Stimulated activated CD8-positive, alpha-beta memory T cell treated with anti-CD3 and anti-CD28 coated beads, Interleukin-15, amount 100 ng/mL, for 48 hours (primary cell): ENCODE measurements around the gene TBX4.
"Not testable (repeated sequence)": the region's sequence is repeated elsewhere in the genome, so short reads cannot be mapped to it uniquely, and the experiment has no call there.

Source experiments
- DNase-seq, 2 donors: peaks; one replicate each; pipeline ENCODE4 v3.0.0-alpha.2; 2020; ENCODE audit warnings: low read depth in 2 of 2

Gene TBX4

DNA sequence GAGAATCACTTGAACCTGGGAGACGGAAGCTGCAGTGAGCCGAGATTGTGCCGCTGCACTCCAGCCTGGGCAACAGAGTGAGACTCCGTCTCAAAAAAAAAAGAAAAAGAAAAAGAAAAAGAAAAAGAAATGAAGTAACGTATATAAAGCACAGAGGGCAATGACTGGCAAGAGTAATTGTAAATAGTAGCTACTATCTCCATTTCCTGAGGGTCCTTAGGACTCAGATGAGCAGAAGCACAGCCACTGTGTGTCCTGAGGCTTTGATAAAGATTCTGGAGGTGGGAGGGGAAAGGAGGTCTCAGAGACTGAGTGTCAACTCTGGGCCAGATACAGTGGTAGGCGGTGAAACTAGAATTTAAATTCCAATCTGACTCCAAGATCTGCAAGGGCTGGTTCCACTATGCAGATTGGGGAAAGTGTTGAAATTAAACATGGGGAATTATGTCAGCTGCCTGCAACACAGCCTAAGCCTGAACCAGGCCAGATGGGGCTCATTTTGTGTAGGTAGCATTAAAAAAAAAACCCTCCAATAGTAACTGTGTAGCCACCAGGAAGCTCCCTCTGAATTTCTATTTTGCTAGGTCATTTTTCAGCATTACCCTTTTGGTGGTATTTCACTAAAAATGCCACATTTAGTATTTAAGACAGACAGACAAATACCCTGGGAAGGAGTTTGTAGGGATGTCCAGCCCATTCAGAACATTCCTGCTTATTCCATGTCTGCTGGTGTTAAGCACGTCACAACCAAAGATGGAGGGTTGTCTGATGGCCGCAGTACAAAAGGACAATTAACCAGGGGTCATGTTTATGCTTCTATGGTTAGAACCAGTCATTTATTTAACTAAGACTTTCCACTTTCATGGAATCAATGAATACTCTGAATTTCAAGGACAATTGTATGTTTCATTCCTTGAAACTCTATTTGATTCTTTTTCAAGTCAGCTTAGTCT is 46.1 kb downstream of the TBX4 start:
- DNase-seq: no peak

DNA sequence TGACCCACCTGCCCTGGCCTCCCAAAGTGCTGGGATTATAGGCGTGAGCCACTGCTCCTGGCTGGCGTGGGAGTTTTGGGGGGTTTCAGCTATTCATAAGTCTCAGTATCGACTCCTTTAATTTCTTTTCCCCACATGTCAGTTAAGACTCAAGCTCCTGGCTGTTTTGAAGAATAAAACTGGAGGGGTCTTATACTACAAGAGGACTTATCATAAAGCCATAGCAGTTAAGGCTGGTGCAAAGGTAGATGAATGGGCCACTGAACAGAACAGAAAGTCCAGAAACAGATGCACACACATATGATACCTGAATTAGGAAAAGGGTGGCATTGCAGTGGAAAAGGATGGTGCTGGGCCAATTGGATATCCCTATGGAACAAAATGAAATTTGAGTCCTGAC is 47.4 kb downstream of the TBX4 start:
- DNase-seq: no peak

DNA sequence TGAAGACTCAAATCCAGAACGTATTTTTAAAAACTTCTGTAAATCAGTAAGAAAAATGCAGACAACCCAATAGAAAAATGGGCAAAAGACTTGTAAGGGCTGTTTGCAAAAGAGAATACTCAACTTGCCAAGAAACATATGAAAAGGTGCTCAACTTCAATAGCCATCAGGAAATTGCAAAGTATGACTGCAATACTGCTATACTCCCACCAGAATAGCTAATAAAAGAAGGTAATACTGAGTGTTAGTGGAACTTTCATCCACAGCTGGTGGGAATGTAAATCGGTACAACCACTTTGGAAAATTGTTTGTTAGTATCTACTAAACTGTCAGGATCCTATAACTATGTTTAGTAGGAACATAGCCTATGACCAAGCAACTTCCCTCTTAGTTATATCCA is 48.1 kb downstream of the TBX4 start:
- DNase-seq: no peak

DNA sequence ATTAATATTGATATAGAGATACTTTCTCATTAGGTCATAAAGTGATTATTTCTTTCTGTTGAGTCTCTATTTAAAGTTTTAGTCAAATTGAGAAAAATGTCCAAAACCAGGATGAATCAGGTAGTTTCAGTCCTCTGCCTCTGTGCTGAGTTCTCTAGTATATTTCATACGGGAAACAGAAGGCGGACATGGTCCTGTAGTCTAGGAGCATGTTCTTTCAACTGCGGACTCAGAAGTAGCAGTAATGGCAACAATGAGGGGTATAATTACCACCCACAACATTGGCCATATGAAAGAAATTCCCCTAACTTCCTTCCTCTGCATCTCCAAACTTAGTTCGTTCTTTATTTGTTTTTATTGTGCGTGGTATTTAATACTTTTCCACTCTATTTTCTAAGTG is 50.1 kb downstream of the TBX4 start:
- no peak for DNase-seq

DNA sequence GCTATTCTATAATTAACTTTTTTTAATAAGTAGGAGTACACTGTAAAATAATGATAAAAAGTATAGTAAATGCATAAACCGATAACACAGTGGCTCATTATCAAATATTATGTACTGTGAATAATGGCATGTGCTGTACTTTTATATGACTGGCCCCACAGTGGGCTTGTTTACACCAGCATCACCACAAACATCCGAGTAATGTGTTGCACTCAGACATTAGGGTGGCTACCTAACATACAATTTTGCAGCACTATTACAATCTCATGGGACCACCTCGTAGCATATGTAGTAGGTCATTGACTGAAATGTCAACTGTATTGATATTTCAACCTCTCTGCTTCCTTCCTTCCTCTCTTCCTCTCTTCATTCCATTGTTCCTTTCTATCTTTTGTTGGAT is 51.7 kb downstream of the TBX4 start:
- no peak for DNase-seq

DNA sequence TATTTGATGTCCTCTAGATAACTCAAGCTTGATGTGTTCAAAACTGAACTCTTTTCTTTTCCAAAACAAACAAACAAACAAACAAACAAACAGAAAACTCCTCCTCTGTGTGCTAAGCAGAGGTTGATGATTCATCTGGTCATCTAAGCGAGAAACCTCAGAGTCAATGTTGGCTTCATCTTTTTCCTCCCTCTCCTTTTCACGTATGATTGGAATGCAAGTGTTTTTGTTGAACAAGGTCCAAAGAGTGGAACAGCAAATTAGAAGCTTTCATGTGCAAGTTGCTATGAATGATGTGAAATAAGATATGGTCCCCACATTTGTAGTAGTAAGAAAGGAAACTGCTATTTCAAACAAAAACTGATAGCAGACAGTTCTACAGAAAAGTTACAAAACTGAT is 52.5 kb downstream of the TBX4 start:
- no peak for DNase-seq

DNA sequence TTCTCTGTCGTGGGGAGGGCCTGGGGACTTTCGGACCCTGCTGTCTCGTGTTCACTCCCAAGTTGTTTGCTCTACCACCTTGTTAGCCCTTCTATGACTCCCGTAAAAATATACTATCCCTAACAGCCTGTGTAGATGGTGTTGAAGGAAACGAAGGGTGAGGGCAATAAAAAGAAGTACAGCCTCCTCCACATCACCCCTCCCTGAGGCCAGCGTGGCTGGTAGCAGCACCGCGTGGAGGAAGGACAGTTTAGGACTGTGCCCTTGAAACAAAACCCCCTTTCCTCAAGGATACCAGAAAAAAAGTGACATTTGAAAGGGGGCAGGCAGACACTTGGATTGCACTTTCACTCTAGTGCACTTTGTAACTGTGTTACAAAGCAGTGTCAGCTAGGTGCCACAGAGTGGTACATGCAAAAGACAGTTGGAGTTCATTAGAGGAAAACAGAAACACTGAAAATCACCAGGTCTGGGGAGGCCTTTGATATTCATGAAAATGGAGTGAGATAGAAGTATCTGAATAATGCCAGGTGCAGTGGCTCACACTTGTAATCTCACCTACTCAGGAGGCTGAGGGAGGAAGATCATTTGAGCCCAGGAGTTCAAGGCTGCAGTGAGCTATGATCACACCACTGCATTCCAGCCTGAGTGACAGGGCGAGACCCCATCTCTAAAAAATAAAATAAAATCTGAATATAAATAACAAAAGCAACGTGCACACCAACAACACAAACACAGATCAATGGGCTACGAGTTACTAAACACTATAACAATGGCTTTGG is 53.8 kb downstream of the TBX4 start:
- no peak for DNase-seq

DNA sequence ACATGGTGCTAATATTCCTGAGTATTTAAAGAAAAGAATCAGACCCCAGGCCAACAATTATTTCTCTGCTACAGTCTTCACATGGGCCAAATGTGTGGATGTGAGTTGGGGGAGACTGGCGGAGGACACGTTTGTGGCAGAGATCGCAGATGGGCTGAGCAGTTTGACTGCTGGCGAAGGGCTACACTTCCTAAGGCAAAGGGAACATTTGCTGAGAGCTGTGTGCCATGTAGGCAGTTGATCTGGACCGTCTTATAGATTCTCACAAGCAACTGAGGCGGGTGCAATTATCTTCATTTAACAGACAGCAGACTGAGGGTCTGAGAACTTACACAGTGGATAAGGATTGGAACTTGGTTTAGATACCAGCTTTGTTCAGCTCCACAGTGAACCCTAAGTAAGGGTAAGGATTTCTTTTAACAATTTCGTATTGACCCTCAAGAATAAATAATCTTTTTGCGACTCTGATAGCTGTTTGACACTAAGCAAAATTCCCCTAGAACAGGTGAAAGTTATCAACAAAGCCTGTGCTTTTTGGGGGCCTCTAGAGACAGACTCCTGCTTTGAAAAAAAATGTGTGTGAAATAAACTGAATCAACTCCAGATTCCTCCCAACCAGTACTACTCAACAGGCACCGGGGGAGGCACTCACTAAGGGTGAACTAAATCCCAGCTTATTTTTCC is 55.3 kb downstream of the TBX4 start:
- no peak for DNase-seq

DNA sequence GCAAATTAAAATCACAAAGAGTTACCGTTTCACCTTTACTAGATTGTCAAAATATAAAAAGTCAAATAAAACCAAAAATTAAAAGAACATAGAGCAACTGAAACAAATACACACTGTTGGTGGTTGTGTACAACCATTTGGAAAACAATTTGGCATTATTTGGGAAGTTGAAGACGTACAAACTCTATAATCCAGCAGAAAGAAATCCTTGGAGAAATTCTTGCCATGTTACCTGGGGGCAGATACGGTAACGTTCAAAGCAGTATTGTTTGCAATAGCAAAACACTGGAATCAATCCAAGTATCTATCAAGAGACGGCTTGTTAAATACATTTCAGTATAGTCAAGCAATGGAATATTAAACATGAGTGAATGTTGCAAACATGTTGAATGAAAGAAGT is 56.7 kb downstream of the TBX4 start:
- DNase-seq: no peak

DNA sequence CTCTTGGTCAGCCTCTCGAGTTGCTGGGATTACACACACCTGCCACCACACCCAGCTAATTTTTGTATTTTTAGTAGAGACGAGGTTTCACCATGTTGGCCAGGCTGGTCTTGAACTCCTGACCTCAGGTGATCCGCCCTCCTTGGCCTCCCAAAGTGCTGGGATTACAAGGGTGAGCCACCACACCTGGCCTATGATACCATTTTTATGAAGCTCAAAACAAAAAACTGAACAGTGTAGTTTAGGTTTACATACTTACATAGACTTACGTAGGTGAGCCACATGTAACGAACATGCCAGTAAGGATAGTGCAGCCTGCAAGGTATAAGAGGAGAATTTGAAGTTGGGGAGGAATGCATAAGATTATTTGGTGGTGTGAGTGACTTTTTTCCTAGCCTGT is 57.2 kb downstream of the TBX4 start:
- not testable (repeated sequence) for DNase-seq

DNA sequence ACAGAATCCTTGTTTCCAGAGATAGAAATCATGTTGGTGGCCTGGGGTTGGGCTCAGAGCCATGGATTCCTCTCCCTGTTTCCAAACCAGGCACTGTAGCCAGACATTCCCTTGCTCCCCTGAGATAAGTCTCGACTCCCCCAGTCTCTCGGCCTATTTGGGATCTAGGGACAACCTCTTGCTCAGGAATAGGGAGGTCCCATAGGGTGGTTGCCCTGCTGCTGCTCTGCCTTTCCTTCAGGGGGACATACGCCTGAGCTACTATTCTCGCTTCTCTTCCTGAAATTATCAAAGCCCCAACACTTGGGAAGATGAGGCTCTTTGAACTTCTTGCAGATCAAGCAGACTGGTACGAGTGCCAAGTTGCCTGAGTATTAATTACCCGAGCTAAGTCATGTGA is 58.0 kb downstream of the TBX4 start:
- no peak for DNase-seq

DNA sequence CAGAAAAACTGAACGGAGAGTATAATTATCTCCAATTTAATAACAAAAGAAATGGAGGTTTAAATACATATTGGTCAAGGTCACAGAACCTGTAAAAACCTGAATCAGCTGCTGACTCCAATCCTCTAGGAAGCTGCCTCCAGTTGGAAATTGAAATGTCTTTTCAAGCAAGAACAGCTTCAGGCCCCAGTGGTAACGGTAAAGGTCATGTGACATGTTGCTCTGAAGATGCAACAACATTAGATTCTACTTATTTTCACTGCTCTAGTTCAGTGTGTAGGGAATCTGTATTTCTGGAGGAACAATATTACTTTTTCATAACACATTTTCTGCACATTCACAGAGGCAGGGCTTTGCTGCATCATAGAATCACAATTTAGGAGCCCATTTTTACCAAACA is 58.8 kb downstream of the TBX4 start:
- DNase-seq: no peak

DNA sequence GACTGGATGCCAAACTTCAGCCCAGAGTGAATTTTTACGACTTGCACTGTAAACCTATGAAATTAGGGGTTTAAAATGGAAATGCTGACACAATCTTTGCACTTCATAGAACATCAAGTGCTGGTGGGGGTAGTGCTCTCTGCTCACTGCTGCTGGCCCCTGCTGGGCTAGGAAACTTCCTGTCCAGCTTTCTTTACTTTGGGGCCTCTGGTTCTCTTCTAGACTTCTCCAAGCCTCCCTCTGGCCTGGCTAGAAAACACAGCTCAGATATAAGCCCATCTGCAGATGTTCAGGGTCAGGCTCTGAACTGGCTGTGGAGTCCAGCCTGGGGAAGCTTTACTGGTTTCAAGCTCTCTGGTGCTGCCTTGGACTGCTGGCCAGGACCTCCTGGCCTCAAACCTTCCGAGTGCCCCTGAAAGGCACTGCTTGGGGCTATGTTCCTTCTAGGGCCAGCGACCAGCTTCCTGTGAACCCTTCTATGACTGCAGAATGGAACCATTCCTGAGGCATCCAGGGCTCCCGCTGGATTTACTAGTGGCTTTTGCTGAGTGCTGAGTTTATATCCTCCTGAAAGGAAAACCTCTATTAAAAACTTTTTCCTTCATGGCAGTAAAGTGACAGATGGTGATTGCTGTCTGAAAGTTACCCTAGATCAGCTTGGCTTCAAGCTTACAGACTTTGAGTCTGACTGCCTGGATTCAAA is 59.4 kb downstream of the TBX4 start:
- no peak for DNase-seq

DNA sequence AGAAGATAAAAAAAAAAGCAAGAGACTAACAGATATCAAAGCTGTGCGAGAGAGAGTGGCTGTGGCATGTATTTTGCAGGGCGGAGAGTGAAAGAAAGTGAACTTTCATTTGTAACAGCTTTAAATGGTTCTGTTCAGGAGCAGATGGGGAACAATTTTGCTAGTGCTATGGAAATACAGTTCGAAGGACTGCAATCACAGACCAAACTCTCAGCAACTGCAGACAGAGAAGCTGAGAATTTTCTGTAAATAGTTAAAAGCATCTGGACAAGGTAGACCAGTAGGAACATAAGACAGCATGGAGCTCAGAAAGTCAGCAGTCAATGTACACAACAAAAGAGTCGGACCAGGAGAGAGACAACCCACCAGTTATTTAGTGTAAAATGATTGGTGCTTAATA is 62.3 kb downstream of the TBX4 start:
- DNase-seq: no peak

DNA sequence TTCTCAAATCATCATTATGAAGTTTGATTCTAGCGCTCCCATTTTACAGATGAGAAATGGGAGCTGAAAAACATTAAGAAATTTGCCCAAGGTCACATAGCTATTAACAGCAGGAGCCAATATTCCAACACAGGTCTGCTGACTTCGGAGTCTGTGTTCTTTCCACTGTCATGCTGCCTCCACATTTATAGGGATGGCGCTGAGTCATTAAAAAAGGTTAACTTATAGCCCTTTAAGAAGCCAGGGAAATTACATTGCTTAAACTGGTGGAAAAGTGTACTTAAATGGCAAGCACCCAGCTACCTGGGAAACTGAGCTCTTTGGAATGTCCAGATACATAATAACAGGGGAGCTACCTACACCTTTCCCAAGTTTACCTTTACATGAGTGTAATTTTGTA is 65.0 kb downstream of the TBX4 start:
- DNase-seq: no peak

DNA sequence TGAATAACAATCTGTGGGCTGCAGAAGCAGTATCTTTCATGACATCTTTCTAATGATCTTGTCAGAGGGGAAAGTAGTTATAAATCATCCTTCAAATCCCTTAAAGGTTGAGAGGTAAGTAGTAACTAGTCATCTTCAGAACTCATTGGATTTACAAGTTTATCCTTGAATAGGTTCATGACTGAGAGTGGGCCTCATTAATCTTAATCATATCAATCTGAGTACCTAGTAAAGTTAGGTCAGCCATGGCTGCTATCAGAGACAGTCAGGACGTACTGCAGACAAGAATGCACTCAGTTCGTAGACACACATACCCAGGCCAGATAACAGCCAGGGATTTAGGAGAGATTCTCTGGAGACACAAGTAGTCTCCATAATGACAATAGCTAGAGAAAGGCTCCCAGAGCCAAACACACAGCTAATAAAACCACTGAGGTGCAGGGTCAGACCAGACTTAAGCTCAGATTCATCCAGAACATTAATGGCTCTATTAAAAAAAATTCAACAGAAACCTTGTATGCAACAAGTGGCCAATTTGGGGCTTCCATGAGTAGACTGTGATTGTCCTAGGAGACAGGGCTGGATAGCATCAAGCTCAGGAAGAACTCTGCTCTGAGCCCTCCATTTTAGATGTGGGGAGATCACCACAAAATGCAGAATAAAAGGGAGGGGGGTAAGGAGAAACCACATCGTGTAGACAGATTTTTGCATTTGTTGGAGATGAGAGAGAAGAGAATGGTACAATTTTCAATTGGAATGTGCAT is 65.8 kb downstream of the TBX4 start:
- no peak for DNase-seq

DNA sequence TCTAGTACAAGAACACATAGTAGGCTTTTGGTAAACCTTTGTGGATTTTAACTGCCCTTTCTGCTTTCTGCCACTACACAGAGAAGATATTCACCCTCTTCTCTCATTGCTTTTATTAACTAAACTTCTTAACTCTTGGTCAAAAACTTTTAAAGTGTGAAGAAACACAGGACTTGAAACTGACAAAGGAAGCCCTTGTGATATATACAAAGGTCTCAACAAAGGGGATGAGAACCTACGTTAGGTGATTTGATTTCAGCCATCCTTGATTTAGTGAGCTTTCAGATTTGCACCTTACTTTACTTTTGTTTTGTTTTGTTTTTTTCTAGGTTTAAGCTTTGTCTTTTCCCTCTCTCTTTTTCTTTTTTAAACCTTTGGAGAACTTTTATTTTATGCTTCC is 66.9 kb downstream of the TBX4 start:
- DNase-seq: no peak

DNA sequence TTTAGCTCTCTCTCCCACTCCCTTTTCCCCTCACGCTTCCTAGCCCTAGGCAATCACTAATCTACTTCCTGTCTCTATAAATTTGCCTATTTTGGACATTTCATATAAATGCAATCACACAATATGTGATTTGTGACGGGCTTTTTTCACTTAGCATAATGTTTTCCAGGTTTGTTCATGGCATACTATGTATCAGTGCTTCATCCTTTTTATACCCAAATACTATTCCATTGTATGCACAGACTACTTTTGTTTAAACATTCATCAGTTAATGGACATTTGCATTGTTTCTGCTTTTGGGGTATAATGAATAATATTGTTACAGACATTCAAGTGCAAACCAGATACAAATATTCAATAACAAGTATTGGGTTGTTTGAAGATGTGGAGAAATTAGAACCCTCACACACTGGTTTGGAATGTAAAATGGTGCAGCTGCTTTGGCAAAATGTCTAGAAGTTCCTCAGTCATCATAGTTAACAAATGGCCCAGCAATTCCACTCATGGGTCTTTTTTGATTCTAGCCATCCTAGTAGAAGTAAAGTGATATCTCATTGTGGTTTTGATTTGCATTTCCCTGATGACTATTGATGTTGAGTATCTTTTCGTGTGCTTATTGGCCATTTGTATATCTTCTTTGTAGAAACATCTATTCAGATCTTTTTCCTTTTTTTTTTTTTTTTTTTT is 67.7 kb downstream of the TBX4 start:
- no peak for DNase-seq

DNA sequence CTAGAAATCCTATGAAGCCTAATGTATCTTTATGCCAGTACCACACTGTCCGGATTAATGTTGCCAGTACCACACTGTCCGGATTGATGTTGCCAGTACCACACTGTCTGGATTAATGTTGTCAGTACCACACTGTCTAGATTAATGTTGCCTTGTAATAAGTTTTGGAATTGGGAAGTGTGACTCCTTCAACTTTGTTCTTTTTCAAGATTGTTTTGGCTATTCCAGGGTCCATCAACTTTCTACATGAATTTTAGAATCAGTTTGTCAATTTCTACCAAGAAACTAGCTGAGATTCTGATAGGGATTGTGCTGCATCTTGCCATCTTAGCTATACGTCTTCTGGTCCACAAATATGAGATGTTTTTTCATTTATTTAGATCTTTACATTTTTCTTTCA is 68.7 kb downstream of the TBX4 start:
- no peak for DNase-seq

DNA sequence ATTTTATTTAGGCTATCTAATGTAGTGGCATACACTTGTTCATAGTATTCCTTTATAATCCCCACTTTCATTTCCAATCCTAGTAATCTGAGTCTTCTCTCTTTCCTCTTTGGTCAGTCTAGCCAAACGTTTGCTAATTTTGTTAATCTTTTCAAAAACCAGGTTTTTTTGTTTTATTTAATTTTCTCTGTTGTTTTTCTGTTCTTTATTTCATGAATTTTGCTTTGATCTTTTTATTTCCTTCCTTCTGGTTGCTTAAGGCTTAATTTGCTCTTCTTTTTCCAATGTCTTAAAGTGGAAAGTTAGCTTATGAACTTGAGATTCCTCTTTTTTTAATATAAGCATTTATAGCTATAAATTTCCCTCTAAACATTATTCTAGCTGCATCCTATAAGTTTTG is 69.9 kb downstream of the TBX4 start:
- no peak for DNase-seq

DNA sequence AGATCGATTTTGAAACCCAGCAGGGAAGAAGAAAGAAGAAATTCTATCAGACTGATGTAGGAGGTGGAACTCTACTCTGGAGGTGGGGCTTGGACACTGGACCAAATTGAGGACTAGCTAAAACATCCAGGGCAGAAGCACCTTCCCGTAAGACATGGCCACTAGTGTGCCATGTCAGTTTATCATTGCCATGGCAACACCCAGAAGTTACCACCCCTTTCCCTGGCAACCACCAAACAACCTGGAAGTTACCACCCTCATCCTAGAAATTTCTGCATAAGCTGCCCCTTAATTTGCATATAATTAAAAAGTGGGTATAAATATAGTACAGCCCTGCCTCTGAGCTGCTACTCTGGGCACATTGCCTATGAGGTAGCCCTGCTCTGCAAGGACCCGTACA is 72.1 kb downstream of the TBX4 start:
- no peak for DNase-seq
